ENCODE results near the gene NEDD8. TPM values are rescaled to one million over a fixed set of nuclear protein-coding genes. Genes with fewer than 3 reads are reported as not detected.

The NEDD8 gene
- total and polyA plus RNA-seq, 2 donors (not counting 1 experiment from before 2014, with no cell fraction given) = 145 to 441 TPM

DNA sequence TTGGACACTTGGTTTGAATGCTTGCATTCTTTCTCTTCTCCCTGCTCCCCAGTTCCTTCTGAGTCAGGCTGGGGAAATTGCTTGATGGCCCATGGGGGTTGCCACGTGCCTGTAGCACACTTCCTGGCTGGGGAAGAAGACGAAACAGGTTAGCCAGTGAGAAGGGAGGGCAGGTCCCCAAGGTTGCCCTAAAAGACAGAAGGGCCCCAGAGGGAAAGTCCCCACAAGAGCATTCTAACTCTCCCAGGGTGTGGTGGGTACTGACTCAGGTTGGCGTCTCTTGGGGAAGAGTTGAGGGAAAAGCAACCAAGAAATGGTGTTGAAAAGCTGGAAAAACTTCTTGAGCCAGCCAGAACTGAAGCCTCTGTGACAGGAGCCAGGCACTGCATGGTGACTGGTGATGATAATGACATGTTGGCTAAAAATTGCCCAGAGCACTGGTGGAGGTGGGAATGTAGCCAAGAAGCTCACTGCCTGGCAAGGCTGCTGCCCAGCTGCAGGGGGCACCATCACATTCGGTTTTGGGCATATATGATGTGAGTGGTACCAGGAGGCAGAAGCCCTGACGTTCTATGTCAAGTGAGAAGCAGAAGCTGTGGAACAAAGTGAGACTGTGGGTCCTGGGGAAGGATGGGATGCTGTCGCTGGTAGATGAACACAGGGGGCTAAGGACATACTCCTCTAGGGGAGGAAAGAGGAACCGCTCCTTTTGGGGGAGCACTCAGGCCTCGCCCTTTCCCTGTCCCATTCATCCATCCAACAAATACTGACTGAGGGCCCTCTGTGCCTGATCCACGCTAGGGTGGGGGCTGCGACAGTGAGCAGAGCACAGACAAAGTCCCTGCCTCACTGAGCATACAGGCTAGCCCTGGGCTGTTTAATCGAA, 47.4 kb upstream of the NEDD8 start:
- Histone ChIP-seq H2AFZ (ENCODE audit: low read length) (no peak overlapping the region), H3K27ac (ENCODE audit: insufficient read depth, low read length) (no peak overlapping the region), H3K9ac (ENCODE audit: insufficient read depth, low read length) (no peak overlapping the region), H3K79me2 (ENCODE audit: control insufficient read depth, insufficient read depth, low read length) (no peaks in the 10 kb centered on the region), H3K4me3 (replicated peaks in 1 of 4; ENCODE audit: control extremely low read depth in 1 of 4, insufficient read depth in 1 of 4, low read depth in 3 of 4, low read length in 4 of 4) (no peak overlapping the region), H3K36me3 (ENCODE audit: control insufficient read depth, insufficient read depth, low read length) (no peaks in the 10 kb centered on the region), H3K27me3 (ENCODE audit: control insufficient read depth, insufficient read depth, low read length) (no peaks in the 10 kb centered on the region), H3K9me3 (ENCODE audit: control insufficient read depth, insufficient read depth, low read depth, low read length) (no peaks in the 10 kb centered on the region), H4K20me1 (ENCODE audit: control insufficient read depth, extremely low read depth, insufficient read depth, low read length) (no peaks in the 10 kb centered on the region), H3K4me2 (ENCODE audit: extremely low read depth, insufficient read depth, low read length) (no peak overlapping the region), H3K4me1 (ENCODE audit: control insufficient read depth, extremely low read depth, insufficient read depth, low read length) (no peaks in the 10 kb centered on the region)
- no peak for DNase-seq (ENCODE audit: low read depth in 2 of 2)
- TF ChIP-seq EZH2 (IDR thresholded peaks at IDR 0.05; ENCODE audit: low read length, missing control alignments) = no peak
- TF ChIP-seq, protein P1, sequence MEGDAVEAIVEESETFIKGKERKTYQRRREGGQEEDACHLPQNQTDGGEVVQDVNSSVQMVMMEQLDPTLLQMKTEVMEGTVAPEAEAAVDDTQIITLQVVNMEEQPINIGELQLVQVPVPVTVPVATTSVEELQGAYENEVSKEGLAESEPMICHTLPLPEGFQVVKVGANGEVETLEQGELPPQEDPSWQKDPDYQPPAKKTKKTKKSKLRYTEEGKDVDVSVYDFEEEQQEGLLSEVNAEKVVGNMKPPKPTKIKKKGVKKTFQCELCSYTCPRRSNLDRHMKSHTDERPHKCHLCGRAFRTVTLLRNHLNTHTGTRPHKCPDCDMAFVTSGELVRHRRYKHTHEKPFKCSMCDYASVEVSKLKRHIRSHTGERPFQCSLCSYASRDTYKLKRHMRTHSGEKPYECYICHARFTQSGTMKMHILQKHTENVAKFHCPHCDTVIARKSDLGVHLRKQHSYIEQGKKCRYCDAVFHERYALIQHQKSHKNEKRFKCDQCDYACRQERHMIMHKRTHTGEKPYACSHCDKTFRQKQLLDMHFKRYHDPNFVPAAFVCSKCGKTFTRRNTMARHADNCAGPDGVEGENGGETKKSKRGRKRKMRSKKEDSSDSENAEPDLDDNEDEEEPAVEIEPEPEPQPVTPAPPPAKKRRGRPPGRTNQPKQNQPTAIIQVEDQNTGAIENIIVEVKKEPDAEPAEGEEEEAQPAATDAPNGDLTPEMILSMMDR (conservative IDR thresholded peaks at IDR 0.05 in 1 of 2, IDR thresholded peaks at IDR 0.05 in 1 of 2; ENCODE audit: low read depth in 1 of 2, low read length in 2 of 2) = peak in 1 of 2 donors; percentile 7

GRCh38 chr14:24278424-24278823, 46.3 kb upstream of the NEDD8 start:
- Histone ChIP-seq H3K27me3 (ENCODE audit: control insufficient read depth, insufficient read depth, low read length) (no peaks in the 10 kb centered on the region), H3K4me1 (ENCODE audit: control insufficient read depth, extremely low read depth, insufficient read depth, low read length) (no peaks in the 10 kb centered on the region), H3K9me3 (ENCODE audit: control insufficient read depth, insufficient read depth, low read depth, low read length) (no peaks in the 10 kb centered on the region), H3K4me2 (ENCODE audit: extremely low read depth, insufficient read depth, low read length) (no peak overlapping the region), H3K27ac (ENCODE audit: insufficient read depth, low read length) (no peak overlapping the region), H3K9ac (ENCODE audit: insufficient read depth, low read length) (no peak overlapping the region), H2AFZ (ENCODE audit: low read length) (no peak overlapping the region), H3K4me3 (replicated peaks in 1 of 4; ENCODE audit: control extremely low read depth in 1 of 4, insufficient read depth in 1 of 4, low read depth in 3 of 4, low read length in 4 of 4) (no peak overlapping the region), H3K79me2 (ENCODE audit: control insufficient read depth, insufficient read depth, low read length) (no peaks in the 10 kb centered on the region), H4K20me1 (ENCODE audit: control insufficient read depth, extremely low read depth, insufficient read depth, low read length) (no peaks in the 10 kb centered on the region), H3K36me3 (ENCODE audit: control insufficient read depth, insufficient read depth, low read length) (no peaks in the 10 kb centered on the region)
- TF ChIP-seq EZH2 (IDR thresholded peaks at IDR 0.05; ENCODE audit: low read length, missing control alignments) = no peak
- TF ChIP-seq, protein P1 (conservative IDR thresholded peaks at IDR 0.05 in 1 of 2, IDR thresholded peaks at IDR 0.05 in 1 of 2; ENCODE audit: low read depth in 1 of 2, low read length in 2 of 2) = no peak
- DNase-seq (ENCODE audit: low read depth in 2 of 2) = no peak

GRCh38 chr14:24277606-24278321, 45.6 kb upstream of the NEDD8 start:
- Histone ChIP-seq H3K27me3 (ENCODE audit: control insufficient read depth, insufficient read depth, low read length) (no peaks in the 10 kb centered on the region), H3K27ac (ENCODE audit: insufficient read depth, low read length) (no peak overlapping the region), H3K79me2 (ENCODE audit: control insufficient read depth, insufficient read depth, low read length) (no peaks in the 10 kb centered on the region), H4K20me1 (ENCODE audit: control insufficient read depth, extremely low read depth, insufficient read depth, low read length) (no peaks in the 10 kb centered on the region), H3K4me2 (ENCODE audit: extremely low read depth, insufficient read depth, low read length) (no peak overlapping the region), H3K9ac (ENCODE audit: insufficient read depth, low read length) (no peak overlapping the region), H3K4me3 (replicated peaks in 1 of 4; ENCODE audit: control extremely low read depth in 1 of 4, insufficient read depth in 1 of 4, low read depth in 3 of 4, low read length in 4 of 4) (no peak overlapping the region), H3K4me1 (ENCODE audit: control insufficient read depth, extremely low read depth, insufficient read depth, low read length) (no peaks in the 10 kb centered on the region), H2AFZ (ENCODE audit: low read length) (no peak overlapping the region), H3K36me3 (ENCODE audit: control insufficient read depth, insufficient read depth, low read length) (no peaks in the 10 kb centered on the region), H3K9me3 (ENCODE audit: control insufficient read depth, insufficient read depth, low read depth, low read length) (no peaks in the 10 kb centered on the region)
- DNase-seq (ENCODE audit: low read depth in 2 of 2) = no peak
- TF ChIP-seq EZH2 (IDR thresholded peaks at IDR 0.05; ENCODE audit: low read length, missing control alignments) = no peak
- TF ChIP-seq, protein P1 (conservative IDR thresholded peaks at IDR 0.05 in 1 of 2, IDR thresholded peaks at IDR 0.05 in 1 of 2; ENCODE audit: low read depth in 1 of 2, low read length in 2 of 2) = no peak

Measured in fibroblast of lung (primary cell).